Measurements from ENCODE around the gene SLC25A6.
"Not testable (repeated sequence)": the region's sequence is repeated elsewhere in the genome, so short reads cannot be mapped to it uniquely, and the experiment has no call there.

SLC25A6 gene

GRCh38 chrX:1351981-1352714 is 39.8 kb downstream of the SLC25A6 start:
- DNase-seq: no peak

- not testable (repeated sequence) for DNase-seq
Observed at GRCh38 chrX:1349606-1350005, 42.3 kb downstream of the SLC25A6 start.

- DNase-seq: no peak
Observed at GRCh38 chrX:1341545-1342184, 50.2 kb downstream of the SLC25A6 start.

- DNase-seq: no peak
Observed at GRCh38 chrX:1336948-1337779, 54.7 kb downstream of the SLC25A6 start.

GRCh38 chrX:1336331-1336943 is 55.5 kb downstream of the SLC25A6 start, which contains the start of gene IL3RA:
TSS of gene IL3RA (plus strand) at chrX:1336785. CDS start at chrX:1341766, 4,981 bp downstream.
- DNase-seq: no peak
